WTC11 (cell line): ENCODE data around the gene VTA1. TPM values are rescaled to one million over a fixed set of nuclear protein-coding genes. Genes with fewer than 3 reads are reported as not detected.

ENCODE experiments used
- ATAC-seq: fragments of 200-7000 bp; cut with Tn5 transposase; 2 replicates; pipeline ENCODE4 v1.10.0; 2021; ENCODE audit warnings: mild to moderate bottlenecking, moderate library complexity
- CTCF ChIA-PET: fragments of 300-600 bp; sonication (Branson Sonifier 250); formaldehyde crosslinking; loops from one replicate; lab custom pipeline; 2021; ENCODE audit warnings: antibody characterized with exemption; lab: Charles Lee
- POLR2A ChIA-PET: fragments of 350-600 bp; sonication (Branson Sonifier 250); formaldehyde crosslinking; loops from one replicate; lab custom pipeline; 2021; ENCODE audit warnings: antibody characterized with exemption; lab: Charles Lee
- DNase-seq: peaks from one replicate; pipeline ENCODE4 v3.0.0; 2021; ENCODE audit warnings: low spot score
- H3K27ac Mint-ChIP-seq: 2 replicates; pipeline ENCODE4 v1.8.0; 2021; ENCODE audit warnings: mixed read lengths
- H3K27me3 Mint-ChIP-seq: 2 replicates; pipeline ENCODE4 v1.8.0; 2021; ENCODE audit warnings: low read depth, mild to moderate bottlenecking, moderate library complexity, mixed read lengths
- H3K36me3 Mint-ChIP-seq: 2 replicates; pipeline ENCODE4 v1.8.0; 2021; ENCODE audit warnings: mixed read lengths
- H3K4me1 Mint-ChIP-seq: 2 replicates; pipeline ENCODE4 v1.8.0; 2022; ENCODE audit warnings: mixed read lengths
- H3K4me3 Mint-ChIP-seq: 2 replicates; pipeline ENCODE4 v1.8.0; 2021; ENCODE audit warnings: mild to moderate bottlenecking, moderate library complexity, mixed read lengths
- H3K9me3 Mint-ChIP-seq: 2 replicates; pipeline ENCODE4 v1.8.0; 2021; ENCODE audit warnings: mixed read lengths
- AFF4 ChIP-seq: sonication (generic); formaldehyde crosslinking; IDR thresholded peaks from 2 replicates; pipeline ENCODE4 v1.8.1; 2023; ENCODE audit warnings: mild to moderate bottlenecking, missing genetic modification reagents, borderline replicate concordance
- CDX4 ChIP-seq: fragments of 250-450 bp; sonication (Bioruptor Pico); IDR thresholded peaks from 2 replicates; pipeline ENCODE4 v1.9.0; 2021; ENCODE audit warnings: moderate library complexity, mild to moderate bottlenecking, inconsistent platforms, borderline replicate concordance
- E2F5 ChIP-seq: sonication (generic); formaldehyde crosslinking; IDR thresholded peaks from 2 replicates; pipeline ENCODE4 v1.8.1; 2022; ENCODE audit warnings: mild to moderate bottlenecking, moderate library complexity, missing genetic modification reagents
- ELF4 ChIP-seq: sonication (generic); formaldehyde crosslinking; IDR thresholded peaks from 2 replicates; pipeline ENCODE4 v1.8.1; 2022; ENCODE audit warnings: low read depth, mild to moderate bottlenecking, moderate library complexity, missing genetic modification reagents
- ESRRA ChIP-seq: sonication (generic); formaldehyde crosslinking; IDR thresholded peaks from 2 replicates; pipeline ENCODE4 v1.8.1; 2022; ENCODE audit warnings: mild to moderate bottlenecking, missing genetic modification reagents, borderline replicate concordance
- FOXP1 ChIP-seq: sonication (generic); formaldehyde crosslinking; IDR thresholded peaks from 2 replicates; pipeline ENCODE4 v1.8.0; 2022; ENCODE audit warnings: missing genetic modification reagents, mild to moderate bottlenecking, moderate library complexity, borderline replicate concordance
- GABPB1 ChIP-seq: sonication (generic); formaldehyde crosslinking; IDR thresholded peaks from 2 replicates; pipeline ENCODE4 v1.8.1; 2023; ENCODE audit warnings: mild to moderate bottlenecking, missing genetic modification reagents
- JAZF1 ChIP-seq: fragments of 250-450 bp; sonication (Bioruptor Pico); IDR thresholded peaks from 2 replicates; pipeline ENCODE4 v1.9.0; 2021; ENCODE audit warnings: moderate library complexity, mild to moderate bottlenecking, inconsistent platforms
- KAT7 ChIP-seq: sonication (generic); formaldehyde crosslinking; IDR thresholded peaks from 2 replicates; pipeline ENCODE4 v1.8.1; 2023; ENCODE audit warnings: missing genetic modification reagents, mild to moderate bottlenecking, borderline replicate concordance
- MAX ChIP-seq: sonication (generic); formaldehyde crosslinking; IDR thresholded peaks from 2 replicates; pipeline ENCODE4 v1.8.0; 2022; ENCODE audit warnings: mild to moderate bottlenecking, missing genetic modification reagents
- NR1H2 ChIP-seq: sonication (generic); formaldehyde crosslinking; IDR thresholded peaks from 2 replicates; pipeline ENCODE4 v1.9.0; 2021; ENCODE audit warnings: mild to moderate bottlenecking, moderate library complexity, missing genetic modification reagents
- NR2C2 ChIP-seq: sonication (generic); formaldehyde crosslinking; IDR thresholded peaks from 2 replicates; pipeline ENCODE4 v1.8.0; 2022; ENCODE audit warnings: mild to moderate bottlenecking, missing genetic modification reagents
- OVOL2 ChIP-seq: fragments of 250-450 bp; sonication (Bioruptor Pico); IDR thresholded peaks from 2 replicates; pipeline ENCODE4 v1.9.0; 2021; ENCODE audit warnings: mild to moderate bottlenecking, borderline replicate concordance
- STAT6 ChIP-seq: sonication (generic); formaldehyde crosslinking; conservative IDR thresholded peaks from 2 replicates; pipeline ENCODE4 v1.8.1; 2023; ENCODE audit warnings: mild to moderate bottlenecking, low read depth, missing genetic modification reagents, moderate library complexity
- TP53 ChIP-seq: sonication (generic); formaldehyde crosslinking; IDR thresholded peaks from 2 replicates; pipeline ENCODE4 v1.8.1; 2023; ENCODE audit warnings: mild to moderate bottlenecking, missing genetic modification reagents
- ZBTB21 ChIP-seq: sonication (generic); formaldehyde crosslinking; IDR thresholded peaks from 2 replicates; pipeline ENCODE4 v1.8.1; 2023; ENCODE audit warnings: mild to moderate bottlenecking, missing genetic modification reagents, borderline replicate concordance
- ZNF121 ChIP-seq: sonication (generic); formaldehyde crosslinking; IDR thresholded peaks from 2 replicates; pipeline ENCODE4 v1.8.0; 2023; ENCODE audit warnings: missing genetic modification reagents
- ZNF219 ChIP-seq: sonication (generic); formaldehyde crosslinking; IDR thresholded peaks from 2 replicates; pipeline ENCODE4 v1.8.0; 2023; ENCODE audit warnings: missing genetic modification reagents, mild to moderate bottlenecking, borderline replicate concordance
- ZNF263 ChIP-seq: sonication (generic); formaldehyde crosslinking; IDR thresholded peaks from 2 replicates; pipeline ENCODE4 v1.8.1; 2022; ENCODE audit warnings: low read depth, mild to moderate bottlenecking, moderate library complexity, missing genetic modification reagents
- ZNF532 ChIP-seq: fragments of 250-450 bp; sonication (Bioruptor Pico); IDR thresholded peaks from 2 replicates; pipeline ENCODE4 v1.9.0; 2021; ENCODE audit warnings: mild to moderate bottlenecking, borderline replicate concordance
- total RNA-seq: library from RNA; stranded (reverse); gene quantifications from 3 replicates; pipeline ENCODE4 v1.2.3, GENCODE V29; 2021
- TF ChIP-seq, protein P1 (sequence below): fragments of 250-450 bp; sonication (Bioruptor Pico); IDR thresholded peaks from 2 replicates; pipeline ENCODE4 v1.9.0; 2021; ENCODE audit warnings: mild to moderate bottlenecking
- TF ChIP-seq, protein P2 (sequence below): sonication (generic); formaldehyde crosslinking; IDR thresholded peaks from 2 replicates; pipeline ENCODE4 v1.8.0; 2023; ENCODE audit warnings: missing genetic modification reagents

VTA1 gene
- total RNA-seq, 1 experiment from 2014 or later = 55.4 TPM

DNA sequence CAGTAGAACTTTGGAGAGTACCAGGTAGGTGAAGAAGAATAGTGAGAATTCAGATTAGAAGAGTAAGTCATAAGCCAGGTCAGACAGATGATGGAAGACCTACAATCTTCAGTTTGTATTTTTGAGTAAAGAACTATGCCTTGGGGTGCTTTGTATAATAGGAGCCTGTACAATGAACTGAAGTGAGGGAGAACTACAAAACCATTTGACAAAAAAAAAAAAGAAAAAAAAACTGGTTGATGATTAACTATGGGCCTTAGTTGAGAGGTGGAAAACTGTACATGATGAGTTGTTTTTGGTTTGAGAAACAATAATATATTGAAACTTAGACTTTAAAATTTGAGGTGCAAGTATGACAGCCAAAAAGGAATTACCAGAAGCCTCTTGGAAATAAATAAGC lies 25.7 kb downstream of the VTA1 start:
- Mint-ChIP-seq H3K36me3 (peaks cover 37% of the 10 kb centered on the region), H3K4me1 (no peaks in the 10 kb centered on the region), H3K9me3 (no peaks in the 10 kb centered on the region), H3K4me3 (no peak overlapping the region), H3K27ac (no peak overlapping the region), H3K27me3 (no peaks in the 10 kb centered on the region)
- POLR2A ChIA-PET = no interaction called here
- ATAC-seq (no peak), DNase-seq (no peak)
- TF ChIP-seq, protein P1, sequence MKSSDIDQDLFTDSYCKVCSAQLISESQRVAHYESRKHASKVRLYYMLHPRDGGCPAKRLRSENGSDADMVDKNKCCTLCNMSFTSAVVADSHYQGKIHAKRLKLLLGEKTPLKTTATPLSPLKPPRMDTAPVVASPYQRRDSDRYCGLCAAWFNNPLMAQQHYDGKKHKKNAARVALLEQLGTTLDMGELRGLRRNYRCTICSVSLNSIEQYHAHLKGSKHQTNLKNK (CRISPR knock-in tag) = no peak
- no peak for TF ChIP-seq OVOL2
- no peak for TF ChIP-seq ZNF263 (CRISPR knock-in tag)
- no peak for TF ChIP-seq CDX4 (CRISPR knock-in tag)
- TF ChIP-seq STAT6 (CRISPR knock-in tag) = no peak
- no peak for TF ChIP-seq ZBTB21 (CRISPR knock-in tag)
- TF ChIP-seq KAT7 (CRISPR knock-in tag) = no peak
- no peak for TF ChIP-seq MAX
- TF ChIP-seq NR2C2 (CRISPR knock-in tag) = no peak
- no peak for TF ChIP-seq ZNF219
- no peak for TF ChIP-seq E2F5 (CRISPR knock-in tag)
- TF ChIP-seq ZNF121 (CRISPR knock-in tag) = no peak
- TF ChIP-seq, protein P2, sequence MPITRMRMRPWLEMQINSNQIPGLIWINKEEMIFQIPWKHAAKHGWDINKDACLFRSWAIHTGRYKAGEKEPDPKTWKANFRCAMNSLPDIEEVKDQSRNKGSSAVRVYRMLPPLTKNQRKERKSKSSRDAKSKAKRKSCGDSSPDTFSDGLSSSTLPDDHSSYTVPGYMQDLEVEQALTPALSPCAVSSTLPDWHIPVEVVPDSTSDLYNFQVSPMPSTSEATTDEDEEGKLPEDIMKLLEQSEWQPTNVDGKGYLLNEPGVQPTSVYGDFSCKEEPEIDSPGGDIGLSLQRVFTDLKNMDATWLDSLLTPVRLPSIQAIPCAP = no peak
- TF ChIP-seq FOXP1 (CRISPR knock-in tag) = no peak
- no peak for TF ChIP-seq NR1H2
- no peak for TF ChIP-seq TP53 (CRISPR knock-in tag)
- CTCF ChIA-PET = no interaction called here

DNA sequence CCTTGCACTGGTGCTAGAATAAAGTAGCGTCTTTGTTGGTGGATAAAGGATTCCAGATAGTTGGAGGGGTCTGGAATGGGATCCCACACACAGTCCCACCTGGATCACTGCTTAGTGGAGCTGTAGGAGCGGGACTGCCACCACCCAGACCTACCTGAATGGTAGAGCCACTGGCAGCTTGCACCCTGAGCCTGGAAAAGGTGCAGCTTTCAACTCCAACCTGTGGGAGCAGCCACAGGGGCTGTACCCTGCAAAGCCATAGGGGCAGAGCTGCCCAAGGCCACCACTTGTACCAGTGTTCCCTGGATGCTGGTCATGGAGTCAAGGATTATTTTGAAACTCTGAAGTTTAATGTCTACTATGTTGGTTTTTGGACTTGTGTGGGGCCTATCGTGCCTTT lies 26.9 kb downstream of the VTA1 start:
- Mint-ChIP-seq H3K36me3 (peaks cover 36% of the 10 kb centered on the region), H3K27me3 (no peaks in the 10 kb centered on the region), H3K27ac (no peak overlapping the region), H3K4me3 (no peak overlapping the region), H3K9me3 (no peaks in the 10 kb centered on the region), H3K4me1 (no peaks in the 10 kb centered on the region)
- ChIA-PET CTCF (no interaction called here), POLR2A (no interaction called here)
- ATAC-seq = no peak; the same call in 1 of the 2 replicates
- no peak for DNase-seq
- TF ChIP-seq ELF4 (CRISPR knock-in tag) (no peak), GABPB1 (CRISPR knock-in tag) (no peak), AFF4 (CRISPR knock-in tag) (no peak), FOXP1 (CRISPR knock-in tag) (no peak), JAZF1 (CRISPR knock-in tag) (no peak), ZNF532 (CRISPR knock-in tag) (no peak), ESRRA (CRISPR knock-in tag) (no peak)
